SIG-M5 treated with dmso at 0.1 percent for 504 hours (cell line): ENCODE results near the gene CCNB1IP1.
"Not testable (repeated sequence)": the region's sequence is repeated elsewhere in the genome, so short reads cannot be mapped to it uniquely, and the experiment has no call there.

Source experiments
- DNase-seq: peaks from one replicate; lab custom pipeline; 2025; ENCODE audit not compliant: unreplicated experiment; lab: John Stamatoyannopoulos, UW

Gene CCNB1IP1

DNA sequence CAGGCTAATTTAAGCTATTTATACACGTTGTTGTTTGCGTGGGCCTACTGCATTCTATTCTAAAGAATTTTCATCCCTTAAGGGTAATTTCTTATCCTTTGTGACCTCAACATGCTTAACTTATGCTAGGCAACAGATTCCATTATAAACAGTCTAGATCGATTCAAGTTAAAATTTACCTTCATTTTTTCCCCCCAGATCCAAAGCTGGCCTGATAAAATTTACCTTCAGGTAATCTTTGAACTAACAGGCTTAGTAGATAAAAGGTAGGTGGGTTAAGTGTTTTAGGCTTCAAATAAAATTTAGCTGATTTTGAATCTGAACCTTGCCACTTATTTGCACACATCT, 389 bp upstream of the CCNB1IP1 start:
- DNase-seq: no peak

DNA sequence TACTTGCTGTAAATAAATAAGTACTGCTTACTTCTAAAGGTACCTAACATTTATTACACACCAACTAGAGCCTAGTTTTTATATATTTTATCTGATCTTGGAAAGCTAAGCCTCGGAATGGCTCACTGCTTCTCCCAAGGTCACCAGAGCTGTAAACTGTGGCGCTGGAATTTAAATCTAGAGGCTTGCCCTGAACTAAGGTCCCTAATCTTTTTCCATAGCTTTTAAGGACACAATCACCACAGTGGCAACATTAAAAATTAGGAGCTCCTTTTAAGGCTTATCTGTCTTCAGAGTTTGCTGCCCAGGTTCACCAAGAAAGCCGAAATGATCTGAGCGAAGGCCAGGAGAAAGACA, 670 bp downstream of the CCNB1IP1 start:
- no peak for DNase-seq

DNA sequence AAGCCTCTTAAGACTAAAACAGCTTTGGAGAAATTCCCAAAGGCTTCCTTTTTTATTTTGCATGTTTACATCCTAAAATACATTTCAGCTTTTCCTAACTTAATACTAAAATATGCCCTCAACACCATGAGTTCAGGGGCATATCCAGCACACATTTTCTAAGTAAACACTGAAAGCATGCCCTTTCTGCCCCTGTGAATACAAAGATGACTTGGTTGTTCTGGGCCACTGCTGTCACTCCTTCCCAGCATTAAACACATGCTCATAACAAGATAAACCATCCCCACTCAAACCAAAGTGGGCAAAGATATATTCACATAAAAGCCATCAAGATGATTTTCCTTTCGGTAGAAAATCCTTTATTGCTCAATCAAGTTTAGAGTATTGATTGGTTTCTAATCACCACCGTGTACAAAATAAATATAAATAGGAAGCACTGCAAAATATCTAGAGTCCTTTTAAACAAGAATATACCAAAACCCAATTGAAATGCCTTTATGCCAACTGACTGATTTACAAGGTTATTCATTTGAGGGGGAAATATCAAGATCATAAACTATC, 1.9 kb downstream of the CCNB1IP1 start:
- peak; percentile 49 for DNase-seq

DNA sequence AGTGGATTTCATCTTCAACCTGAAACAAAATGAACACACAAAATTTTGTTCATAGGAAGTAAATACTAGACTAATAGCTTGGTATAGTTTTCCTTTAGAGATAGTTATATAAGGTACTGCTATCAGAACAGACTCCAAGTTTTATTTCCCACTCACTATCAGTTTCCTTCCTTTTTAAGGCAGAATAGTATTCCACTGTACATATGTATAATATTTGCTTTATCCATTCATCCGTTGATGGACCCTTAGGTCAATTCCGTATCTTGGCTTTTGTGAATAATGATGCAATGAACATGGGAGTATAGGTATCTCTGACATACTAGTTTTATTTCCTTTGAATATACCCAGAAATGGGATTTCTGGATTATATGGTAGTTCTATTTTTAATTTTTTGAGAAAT, 3.7 kb downstream of the CCNB1IP1 start:
- DNase-seq: no peak

DNA sequence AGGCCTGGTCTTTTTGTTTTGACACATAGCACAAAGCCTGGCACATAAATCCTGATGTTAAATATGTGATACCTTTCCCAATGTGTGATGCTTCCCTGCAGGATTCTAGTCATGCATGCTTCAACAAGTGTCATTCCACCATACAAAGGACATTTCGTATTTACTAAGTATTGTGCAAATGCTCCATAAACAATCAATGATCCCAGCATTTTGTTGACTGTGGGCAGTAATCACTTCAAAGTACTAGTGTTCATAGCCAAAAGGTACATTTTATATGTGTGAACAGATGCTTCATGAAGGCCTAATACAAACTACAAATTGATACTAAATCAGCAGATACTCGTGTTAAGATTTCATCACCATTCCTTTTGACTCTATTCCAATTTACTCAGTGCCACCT, 4.4 kb downstream of the CCNB1IP1 start:
- DNase-seq: no peak

DNA sequence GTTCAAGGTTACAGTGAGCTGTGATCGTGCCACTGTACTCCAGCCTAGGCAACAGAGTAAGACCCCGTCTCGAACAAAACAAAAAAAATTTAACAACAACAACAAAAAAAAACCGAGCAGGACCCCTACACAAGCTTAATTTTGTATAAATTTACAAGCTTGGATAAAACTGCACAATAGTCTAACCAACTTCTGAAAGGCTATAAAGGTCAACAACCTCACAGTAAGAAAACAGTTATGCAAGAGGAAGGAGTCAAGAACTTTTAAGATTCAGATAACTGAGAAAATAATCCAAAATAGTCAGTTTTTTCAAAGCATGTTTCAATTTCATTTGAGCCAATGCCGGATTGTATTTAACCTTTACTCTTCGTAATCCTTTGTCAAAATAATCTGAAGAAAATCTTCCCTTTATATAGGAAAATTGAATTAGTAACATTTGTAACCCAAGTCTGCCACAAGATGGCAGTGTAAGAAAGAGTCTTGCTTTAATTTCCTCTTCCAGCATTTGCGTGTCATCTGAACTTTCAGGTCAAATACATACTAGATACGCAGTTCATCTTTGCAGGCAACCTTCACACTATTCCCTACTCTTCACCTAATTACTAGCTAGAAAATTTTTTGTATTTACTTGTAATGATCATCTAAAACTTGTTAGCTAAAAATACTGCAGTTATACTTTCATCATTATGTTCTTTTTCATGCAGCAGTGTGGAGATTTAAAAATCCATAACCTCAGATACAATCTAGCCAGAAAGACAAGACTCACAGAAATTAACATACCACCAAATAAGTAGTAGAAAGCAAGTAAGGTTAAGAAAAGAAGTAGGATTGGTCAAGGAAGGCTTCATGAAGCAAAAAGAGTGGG, 5.8 kb downstream of the CCNB1IP1 start:
- peak; percentile 58 for DNase-seq

DNA sequence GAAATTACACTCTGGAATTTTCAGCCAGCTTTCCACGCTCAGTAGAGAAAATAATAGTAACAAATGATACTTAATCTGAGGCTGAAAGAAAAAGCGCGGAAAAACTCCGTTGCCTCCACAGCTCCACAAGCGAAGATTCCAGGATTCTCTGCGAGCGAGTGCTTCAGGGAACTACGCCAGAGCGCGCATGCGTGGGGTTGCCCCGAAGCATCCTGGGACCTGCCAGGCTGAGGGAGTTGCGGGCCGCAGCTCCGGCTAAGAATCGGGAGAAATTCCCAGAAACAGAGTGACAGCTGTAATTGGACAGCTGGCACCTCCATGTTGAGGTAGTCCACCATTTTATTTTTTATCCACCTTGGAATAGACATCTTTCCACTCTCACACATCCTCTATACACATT, 15.4 kb downstream of the CCNB1IP1 start:
- no peak for DNase-seq

DNA sequence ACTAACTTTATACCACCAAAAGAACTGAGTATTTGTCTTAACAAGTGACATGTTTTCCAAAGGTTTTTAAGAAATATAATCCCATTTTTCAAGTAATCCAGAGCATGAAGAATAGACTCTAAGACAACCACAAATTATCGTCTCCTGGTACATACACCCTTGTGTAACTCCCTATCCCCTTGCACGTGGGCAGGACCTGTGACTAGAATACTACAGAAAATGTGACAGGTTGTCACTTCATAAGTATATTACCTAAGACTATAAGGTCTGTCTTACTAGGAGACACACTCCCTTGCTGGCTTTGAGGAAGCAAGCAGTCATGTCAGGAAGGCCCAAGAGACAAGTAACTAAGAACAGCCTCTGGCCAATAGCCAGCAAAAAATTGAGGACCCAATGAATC, 19.1 kb downstream of the CCNB1IP1 start:
- no peak for DNase-seq

DNA sequence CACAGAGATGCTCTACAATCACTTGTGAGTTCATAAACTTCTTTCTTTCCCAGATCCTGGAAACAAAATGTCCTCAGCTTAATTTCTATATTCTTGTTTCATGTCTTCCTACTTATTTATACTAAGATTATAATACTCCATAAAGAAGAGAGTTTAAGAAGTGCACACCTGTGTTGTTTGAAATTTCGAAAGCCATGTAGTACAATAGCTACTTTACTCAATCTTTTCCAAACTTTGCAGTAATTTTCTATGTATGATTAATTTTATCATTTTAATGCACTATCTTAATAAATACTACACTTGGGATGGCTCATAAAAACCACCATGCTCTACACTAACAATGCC, 27.0 kb downstream of the CCNB1IP1 start:
- DNase-seq: no peak

DNA sequence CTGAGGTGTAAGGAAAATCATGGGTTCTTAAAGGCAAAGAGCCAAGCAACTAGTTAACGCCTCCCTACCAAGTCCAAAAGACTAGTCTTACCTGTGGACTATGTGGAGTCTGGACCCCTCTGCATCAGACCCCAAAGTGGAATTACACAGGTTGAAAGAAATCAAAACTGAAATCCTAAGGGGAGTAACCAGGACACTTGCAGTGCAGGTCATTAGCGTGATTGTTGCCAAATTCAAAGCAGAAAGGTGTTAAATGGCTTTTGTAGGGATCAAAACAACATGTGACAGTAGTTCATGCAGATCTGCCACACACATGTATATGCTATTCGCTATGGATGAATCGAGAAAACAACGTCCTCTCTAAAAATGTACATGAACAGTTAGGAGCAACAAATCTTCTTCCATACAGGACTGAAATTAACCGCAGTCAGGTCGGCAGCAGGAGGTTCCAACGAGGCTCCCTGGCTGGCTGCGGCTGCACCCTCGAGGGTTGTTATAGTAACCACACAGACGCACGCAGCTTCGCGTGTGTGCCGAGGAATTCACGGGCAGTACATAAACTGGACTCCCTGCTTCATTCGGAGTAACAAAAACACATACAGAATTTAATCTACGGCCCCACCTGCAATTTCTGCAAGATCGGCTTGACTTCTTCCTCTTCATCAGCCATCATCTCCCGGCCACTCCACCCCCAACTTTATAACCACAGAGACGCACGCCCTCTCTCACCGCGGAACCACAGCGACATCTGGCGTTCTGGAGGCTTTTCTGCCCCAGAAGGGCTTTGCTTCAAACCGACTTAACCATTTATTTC, 27.6 kb downstream of the CCNB1IP1 start, which contains the start of gene TTC5:
TSS of gene TTC5 (minus strand) at position 687 of the 814 bp plus-strand sequence. CDS start at position 673, 14 bp downstream.
- peak; percentile 81 for DNase-seq

DNA sequence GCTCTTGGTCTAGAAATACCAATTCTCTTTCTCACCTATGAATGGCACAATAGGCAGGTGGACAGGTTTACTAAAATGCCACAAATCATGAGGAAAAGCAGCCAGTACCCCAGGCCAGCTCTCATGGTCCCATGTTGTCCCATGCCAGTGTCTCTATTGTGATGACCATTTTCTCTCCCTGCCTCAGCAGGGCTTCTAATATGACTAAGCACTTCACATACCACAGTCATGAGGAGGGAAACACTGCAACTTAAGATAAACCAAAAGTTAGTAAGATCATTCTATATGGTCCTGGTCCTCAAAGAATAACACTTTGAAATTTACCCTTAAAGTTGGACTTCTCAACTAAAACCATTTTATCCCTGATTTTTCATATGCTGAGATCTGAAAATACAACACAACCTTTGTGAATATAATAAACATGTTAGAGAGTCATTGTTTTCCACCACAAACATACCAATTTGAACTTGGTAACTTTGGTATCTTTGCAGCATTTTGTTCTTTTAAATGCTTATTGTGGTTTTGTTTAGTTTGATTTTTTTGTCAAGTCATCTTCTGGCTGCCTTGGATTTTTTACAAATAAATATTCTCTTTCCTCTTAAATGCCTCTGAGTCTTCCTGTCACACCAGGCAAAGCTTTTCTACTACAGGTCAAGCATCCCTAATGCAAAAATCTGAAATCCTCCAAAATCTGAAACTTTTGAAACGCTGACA, 30.9 kb downstream of the CCNB1IP1 start:
- no peak for DNase-seq

DNA sequence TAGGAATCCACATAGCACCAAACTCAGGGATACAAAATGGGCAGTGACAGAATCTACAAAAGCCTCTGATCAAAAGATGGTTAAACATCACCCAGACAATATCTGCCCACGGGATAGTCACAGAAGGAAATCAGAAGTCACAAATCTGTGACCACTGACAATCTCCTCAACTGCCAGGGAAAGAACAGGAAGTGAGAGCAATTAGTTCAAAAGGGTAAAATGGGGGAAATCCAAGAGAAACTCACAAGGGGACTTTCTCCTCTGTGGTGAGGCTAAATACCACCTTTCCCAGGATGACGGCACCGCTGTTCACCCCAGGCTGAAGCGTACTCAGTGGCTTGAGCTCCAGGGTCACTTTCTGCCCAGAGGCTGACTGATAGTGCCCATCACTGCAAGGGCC, 38.0 kb downstream of the CCNB1IP1 start:
- peak; percentile 1 for DNase-seq

DNA sequence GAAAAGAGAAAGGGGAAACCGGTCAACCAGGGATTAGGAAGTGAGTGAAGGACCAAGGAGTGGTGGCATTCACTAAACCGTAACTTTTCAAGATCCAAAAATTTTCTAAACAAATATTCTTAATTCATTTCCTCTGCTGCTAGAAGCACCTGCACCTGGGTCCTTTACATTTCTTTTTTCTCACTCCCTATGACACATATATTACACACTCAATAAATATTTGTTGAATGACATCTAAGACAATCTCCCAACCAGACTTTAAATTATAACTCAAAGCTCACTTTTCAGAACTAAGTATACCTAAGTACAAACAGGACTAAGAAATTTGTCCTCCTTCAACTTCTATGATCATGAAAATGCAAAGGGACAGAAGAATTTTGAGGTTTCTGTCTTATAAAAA, 38.4 kb downstream of the CCNB1IP1 start:
- DNase-seq: no peak

DNA sequence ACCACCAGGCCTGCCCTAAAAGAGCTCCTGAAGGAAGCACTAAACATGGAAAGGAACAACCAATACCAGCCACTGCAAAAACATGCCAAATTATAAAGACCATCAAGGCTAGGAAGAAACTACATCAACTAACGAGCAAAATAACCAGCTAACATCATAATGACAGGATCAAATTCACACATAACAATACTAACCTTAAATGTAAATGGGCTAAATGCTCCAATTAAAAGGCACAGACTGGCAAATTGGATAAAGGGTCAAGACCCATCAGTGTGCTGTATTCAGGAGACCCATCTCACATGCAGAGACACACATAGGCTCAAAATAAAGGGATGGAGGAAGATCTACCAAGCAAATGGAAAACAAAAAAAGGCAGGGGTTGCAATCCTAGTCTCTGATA, 51.1 kb downstream of the CCNB1IP1 start:
- DNase-seq: not testable (repeated sequence)

DNA sequence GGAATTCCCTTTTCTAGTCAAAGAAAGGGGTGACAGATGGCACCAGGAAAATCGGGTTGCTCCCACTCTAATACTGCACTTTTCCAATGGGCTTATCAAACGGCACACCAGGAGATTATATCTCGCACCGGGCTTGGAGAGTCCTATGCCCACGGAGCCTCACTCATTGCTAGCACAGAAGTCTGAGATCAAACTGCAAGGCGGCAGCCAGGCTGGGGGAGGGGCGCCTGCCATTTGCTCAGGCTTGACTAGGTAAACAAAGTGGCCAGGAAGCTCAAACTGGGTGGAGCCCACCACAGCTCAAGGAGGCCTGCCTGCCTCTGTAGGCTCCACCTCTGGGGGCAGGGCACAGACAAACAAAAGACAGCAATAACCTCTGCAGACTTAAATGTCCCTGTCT, 52.8 kb downstream of the CCNB1IP1 start:
- not testable (repeated sequence) for DNase-seq

DNA sequence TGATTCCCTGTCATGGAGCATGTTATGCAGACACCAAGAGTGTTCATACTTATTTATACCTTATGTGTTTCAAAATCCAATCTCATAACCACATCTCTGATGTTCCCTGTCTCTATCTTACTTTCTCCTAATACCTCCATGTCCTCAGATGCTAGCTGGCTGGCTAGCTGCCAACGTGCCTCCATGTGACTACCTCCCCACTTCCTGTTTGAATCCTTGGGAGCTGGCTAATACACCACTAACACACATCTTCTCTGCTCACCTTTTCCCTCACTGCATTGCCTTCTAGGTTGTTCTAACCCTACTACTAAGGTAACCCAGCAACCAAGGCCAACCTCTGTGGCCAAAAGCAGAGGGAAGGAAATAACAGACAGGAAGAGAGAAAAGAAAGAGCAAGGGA, 54.7 kb downstream of the CCNB1IP1 start:
- no peak for DNase-seq

DNA sequence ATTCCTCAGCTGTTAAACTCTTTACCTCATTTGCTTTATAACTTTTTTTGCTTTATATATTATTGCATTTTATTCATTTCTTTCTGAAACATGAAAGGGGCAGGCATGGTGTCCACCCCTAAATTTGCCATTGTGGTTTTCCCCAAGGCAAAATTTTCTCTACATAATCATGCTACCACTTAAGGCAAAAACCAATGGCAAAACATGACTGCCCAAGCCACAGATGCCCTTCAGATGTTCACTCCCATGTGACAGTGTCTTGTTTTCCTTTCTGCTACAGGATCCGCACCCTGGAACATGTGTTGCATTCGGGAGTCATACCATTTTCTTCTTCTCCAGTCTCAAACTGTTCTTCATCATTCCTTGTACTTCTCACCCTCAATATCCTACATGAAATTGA, 55.7 kb downstream of the CCNB1IP1 start:
- no peak for DNase-seq

DNA sequence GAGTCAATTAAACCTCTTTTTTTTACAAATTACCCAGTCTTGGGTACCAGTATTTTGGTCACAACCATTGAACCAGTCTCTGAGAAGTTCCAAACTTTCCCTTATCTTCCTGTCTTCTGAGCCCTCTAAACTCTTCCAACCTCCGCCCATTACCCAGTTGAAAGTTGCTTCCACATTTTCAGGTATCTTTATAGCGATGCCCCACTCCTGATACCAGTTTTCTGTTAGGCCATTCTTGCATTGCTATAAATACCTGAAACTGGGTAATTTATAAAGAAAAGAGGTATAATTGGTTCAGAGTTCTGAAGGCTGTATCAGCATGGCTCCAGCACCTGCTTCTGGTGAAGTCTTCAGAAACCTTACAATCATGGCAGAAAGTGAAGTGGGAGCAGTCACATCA, 59.0 kb downstream of the CCNB1IP1 start:
- no peak for DNase-seq

DNA sequence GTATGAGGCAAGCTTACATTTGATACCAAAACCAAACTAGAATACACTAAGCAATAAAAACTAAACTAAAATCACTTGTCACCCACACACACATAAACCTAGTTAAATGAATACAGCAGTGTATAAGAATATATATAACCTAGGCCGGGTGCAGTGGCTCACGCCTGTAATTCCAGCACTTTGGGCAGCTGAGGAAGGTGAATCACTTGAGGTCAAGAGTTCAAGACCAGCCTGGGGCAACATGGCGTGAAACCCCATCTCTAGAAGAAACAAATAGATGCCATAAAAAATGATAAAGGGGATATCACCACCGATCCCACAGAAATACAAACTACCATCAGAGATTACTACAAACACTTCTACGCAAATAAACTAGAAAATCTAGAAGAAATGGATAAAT, 68.7 kb downstream of the CCNB1IP1 start:
- not testable (repeated sequence) for DNase-seq

DNA sequence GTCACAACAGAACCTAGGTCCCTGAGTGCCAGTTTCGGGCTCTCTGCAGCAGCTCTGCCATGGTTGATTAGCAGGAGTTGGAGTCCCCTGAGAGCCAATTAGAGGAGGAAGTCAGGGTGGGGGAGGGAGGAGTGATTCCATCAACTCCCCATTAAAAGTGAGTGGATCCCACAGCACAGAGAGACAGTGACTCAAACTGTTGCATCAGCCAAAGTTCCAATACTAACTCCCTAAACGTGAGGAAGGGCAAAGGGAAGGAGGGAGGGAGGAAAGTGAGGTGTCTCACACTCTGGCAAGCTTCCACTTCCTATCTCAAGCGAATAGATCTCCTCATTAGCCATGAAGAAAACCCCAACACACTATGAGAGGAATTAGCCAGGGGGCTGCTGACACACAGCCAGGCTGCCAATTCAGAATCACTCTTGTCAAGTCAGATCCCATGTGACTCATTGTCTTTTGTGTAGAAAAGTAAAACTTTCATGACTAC, 70.4 kb downstream of the CCNB1IP1 start:
- no peak for DNase-seq
